Neural crest cell (in vitro differentiated cells): ENCODE results near the gene SKP1. TPM values are rescaled to one million over a fixed set of nuclear protein-coding genes. Genes with fewer than 3 reads are reported as not detected.

Source experiments
- DNase-seq: peaks from one replicate; pipeline ENCODE4 v3.0.0; 2021; ENCODE audit warnings: low read depth, mixed read lengths, low spot score
- H3K27ac Mint-ChIP-seq: one replicate; pipeline ENCODE4 v1.8.0; 2021; ENCODE audit warnings: mild to moderate bottlenecking, mixed read lengths; ENCODE audit not compliant: unreplicated experiment
- H3K27me3 Mint-ChIP-seq: 2 replicates; pipeline ENCODE4 v1.8.0; 2021; ENCODE audit warnings: low read depth, mild to moderate bottlenecking, mixed read lengths
- H3K36me3 Mint-ChIP-seq: 2 replicates; pipeline ENCODE4 v1.8.0; 2021; ENCODE audit warnings: low read depth, mild to moderate bottlenecking, mixed read lengths
- H3K4me1 Mint-ChIP-seq: 2 replicates; pipeline ENCODE4 v1.8.0; 2021; ENCODE audit warnings: mixed read lengths
- H3K4me3 Mint-ChIP-seq: one replicate; pipeline ENCODE4 v1.8.0; 2021; ENCODE audit warnings: mild to moderate bottlenecking, mixed read lengths
- H3K9me3 Mint-ChIP-seq: 2 replicates; pipeline ENCODE4 v1.8.0; 2021; ENCODE audit warnings: mixed read lengths
- CTCF ChIP-seq: fragments of 200-600 bp; sonication (generic); conservative IDR thresholded peaks from 2 replicates; pipeline ENCODE4 v1.5.0; 2021; ENCODE audit warnings: antibody characterized with exemption, mild to moderate bottlenecking
- total RNA-seq: library from RNA; stranded (reverse); gene quantifications from 2 replicates; pipeline ENCODE4 v1.2.1, GENCODE V29; 2021

Gene SKP1
- total RNA-seq, 1 donor from 2014 or later, result 340 TPM

GRCh38 chr5:134129411-134130238, 47.1 kb downstream of the SKP1 start:
- no peak for TF ChIP-seq CTCF
- H3K27me3 Mint-ChIP-seq, result no peaks in the 10 kb centered on the region
- no peak overlapping the region for H3K4me3 Mint-ChIP-seq
- H3K36me3 Mint-ChIP-seq, result no peaks in the 10 kb centered on the region
- peaks cover 13% of the 10 kb centered on the region for H3K4me1 Mint-ChIP-seq
- DNase-seq, result no peak
- H3K27ac Mint-ChIP-seq, result peak overlapping the region; percentile 57
- H3K9me3 Mint-ChIP-seq, result no peaks in the 10 kb centered on the region

DNA sequence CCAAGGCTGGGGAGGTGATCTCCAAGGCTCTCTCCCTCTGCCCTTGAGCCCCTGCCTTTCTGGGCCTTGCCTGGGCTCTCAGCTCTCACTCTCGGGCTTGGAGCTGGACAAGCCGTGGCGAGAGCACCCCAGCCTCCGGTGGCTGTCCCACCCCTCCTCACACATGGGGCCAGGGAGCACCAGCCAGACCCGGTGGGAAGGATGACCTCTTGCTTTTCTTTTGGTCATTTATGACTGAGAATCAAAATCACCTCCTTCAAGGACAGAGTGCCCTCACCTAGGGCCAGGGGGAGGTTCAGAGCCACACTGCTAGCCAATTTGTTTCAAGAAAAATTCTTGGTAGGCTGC, 48.1 kb downstream of the SKP1 start:
- Mint-ChIP-seq H3K4me3 (no peak overlapping the region), H3K9me3 (no peaks in the 10 kb centered on the region), H3K27ac (no peak overlapping the region), H3K4me1 (peaks cover 13% of the 10 kb centered on the region), H3K27me3 (no peaks in the 10 kb centered on the region), H3K36me3 (no peaks in the 10 kb centered on the region)
- TF ChIP-seq CTCF, result no peak
- no peak for DNase-seq

DNA sequence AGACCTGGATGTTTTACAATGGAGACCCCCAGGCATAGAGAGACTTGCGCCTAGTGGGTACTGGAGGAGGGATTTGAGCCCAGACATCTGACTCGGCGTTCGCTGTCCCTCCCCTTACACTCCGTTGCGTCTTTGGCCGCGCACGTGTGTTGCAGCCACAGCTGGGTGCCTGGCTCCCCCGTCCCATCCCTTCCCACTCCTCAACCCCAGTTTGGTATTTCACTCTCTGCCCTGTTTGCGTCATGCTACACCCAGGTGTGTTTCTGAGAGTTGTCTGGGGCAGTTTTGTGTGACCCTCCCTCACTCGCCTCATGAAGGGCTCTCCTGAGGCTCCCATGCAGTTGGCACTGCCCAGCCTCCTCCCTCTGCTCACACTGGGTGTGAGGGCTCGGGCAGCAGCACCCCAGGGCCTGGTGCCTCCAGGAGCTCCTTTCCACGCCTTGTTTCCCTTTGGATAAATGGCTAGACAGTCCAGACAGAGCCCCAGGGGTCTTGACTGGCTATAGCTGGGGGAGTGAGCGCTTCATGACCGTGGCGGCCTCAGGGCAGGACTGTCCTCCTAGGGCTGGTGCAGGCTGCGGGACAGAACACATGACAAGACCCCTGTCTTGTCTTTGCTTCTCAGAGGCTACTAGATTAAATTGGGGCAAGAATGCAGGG, 48.6 kb downstream of the SKP1 start:
- no peak for TF ChIP-seq CTCF
- no peak overlapping the region for H3K4me3 Mint-ChIP-seq
- H3K4me1 Mint-ChIP-seq, result peaks cover 13% of the 10 kb centered on the region
- H3K27ac Mint-ChIP-seq, result no peak overlapping the region
- no peak for DNase-seq
- no peaks in the 10 kb centered on the region for H3K9me3 Mint-ChIP-seq
- no peaks in the 10 kb centered on the region for H3K36me3 Mint-ChIP-seq
- H3K27me3 Mint-ChIP-seq, result no peaks in the 10 kb centered on the region

DNA sequence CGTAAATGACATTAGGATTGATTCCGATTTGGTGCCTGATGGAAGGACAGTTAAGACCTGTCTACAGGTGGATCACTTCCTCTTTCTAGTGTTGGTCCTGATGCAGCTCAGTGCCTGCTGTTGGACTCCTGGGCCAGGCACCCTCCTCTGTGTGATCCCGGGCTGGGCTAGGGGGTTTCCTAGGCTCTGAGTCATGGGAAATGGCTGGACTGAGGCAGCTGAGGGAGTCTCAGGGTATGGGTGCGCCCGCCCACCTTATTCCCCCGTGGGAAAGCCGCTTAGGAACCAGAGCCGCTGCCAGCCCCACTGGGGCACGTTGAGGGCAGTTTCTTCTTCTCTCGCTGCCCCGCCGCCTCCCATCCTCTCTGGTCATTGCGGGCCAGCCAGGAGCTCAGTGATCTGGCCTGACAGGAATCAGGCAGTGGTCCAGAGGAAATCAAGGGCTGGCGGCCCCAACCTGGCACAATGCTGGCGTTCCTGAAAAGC, 49.3 kb downstream of the SKP1 start:
- H3K27ac Mint-ChIP-seq, result no peak overlapping the region
- no peak for TF ChIP-seq CTCF
- peaks cover 13% of the 10 kb centered on the region for H3K4me1 Mint-ChIP-seq
- H3K36me3 Mint-ChIP-seq, result no peaks in the 10 kb centered on the region
- no peaks in the 10 kb centered on the region for H3K27me3 Mint-ChIP-seq
- H3K9me3 Mint-ChIP-seq, result no peaks in the 10 kb centered on the region
- H3K4me3 Mint-ChIP-seq, result peak overlapping the region; percentile 38
- no peak for DNase-seq

- Mint-ChIP-seq H3K4me3 (peak overlapping the region; percentile 41), H3K9me3 (no peaks in the 10 kb centered on the region), H3K4me1 (peaks cover 5% of the 10 kb centered on the region), H3K27ac (no peak overlapping the region), H3K36me3 (no peaks in the 10 kb centered on the region), H3K27me3 (no peaks in the 10 kb centered on the region)
- no peak for DNase-seq
- no peak for TF ChIP-seq CTCF
Observed at GRCh38 chr5:134125039-134126015, 51.4 kb downstream of the SKP1 start.
